ENCODE results near the gene RARRES2. TPM values are rescaled to one million over a fixed set of nuclear protein-coding genes. Genes with fewer than 3 reads are reported as not detected.

RARRES2 gene
- polyA plus RNA-seq, 1 donor (not counting 4 experiments of a cell fraction or from before 2014, with no cell fraction given): not detected

DNA sequence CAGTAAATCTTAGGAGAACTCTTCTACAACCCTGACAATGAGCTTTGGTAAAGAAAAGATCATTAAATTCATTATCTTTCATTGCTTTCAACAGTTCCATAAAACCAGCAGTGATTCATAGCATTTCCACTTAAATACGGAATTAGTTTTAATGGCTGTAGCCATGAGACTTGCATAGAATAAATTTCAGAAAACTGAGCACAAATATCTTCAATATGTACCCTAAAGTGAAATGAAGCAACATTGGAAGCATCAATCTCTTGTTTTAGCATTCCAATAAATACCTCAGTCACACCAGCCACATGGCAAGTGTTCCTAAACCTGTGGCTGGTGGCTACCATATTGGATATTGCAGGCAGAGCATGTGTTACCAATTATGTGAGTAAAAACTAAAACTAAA, 3.6 kb upstream of the RARRES2 start:
- Histone ChIP-seq H3K9me3 (ENCODE audit: control insufficient read depth, low read depth, low read length) (no peaks in the 10 kb centered on the region), H3K4me2 (ENCODE audit: control insufficient read depth, extremely low read depth, insufficient read depth, low read depth, low read length) (no peak overlapping the region), H2AFZ (ENCODE audit: control insufficient read depth, low read length) (no peak overlapping the region), H3K79me2 (ENCODE audit: control insufficient read depth, insufficient read depth, low read length) (no peaks in the 10 kb centered on the region), H4K20me1 (ENCODE audit: control insufficient read depth, extremely low read depth, insufficient read depth, low read length) (no peaks in the 10 kb centered on the region), H3K4me3 (ENCODE audit: control insufficient read depth in 2 of 3, extremely low read depth in 1 of 3, insufficient read depth in 2 of 3, low read depth in 1 of 3, low read length in 3 of 3) (no peak overlapping the region), H3K9me1 (ENCODE audit: control insufficient read depth, extremely low read depth, insufficient read depth, low read length) (no peaks in the 10 kb centered on the region), H3K36me3 (ENCODE audit: control insufficient read depth in 2 of 2, extremely low read depth in 1 of 2, insufficient read depth in 2 of 2, low read length in 2 of 2) (no peaks in the 10 kb centered on the region), H3K27me3 (ENCODE audit: control insufficient read depth, extremely low read depth, insufficient read depth, low read length) (peaks cover 42% of the 10 kb centered on the region), H3K9ac (ENCODE audit: control insufficient read depth, extremely low read depth, insufficient read depth, low read length) (no peak overlapping the region), H3K4me1 (ENCODE audit: control insufficient read depth, extremely low read depth, insufficient read depth, low read length) (no peaks in the 10 kb centered on the region), H3K27ac (ENCODE audit: control insufficient read depth, insufficient read depth, low read length) (no peak overlapping the region)
- no peak for DNase-seq (ENCODE audit: low read depth, low spot score)
- no peak for TF ChIP-seq EZH2 (IDR thresholded peaks at IDR 0.05; ENCODE audit: low read length)
- dilution Hi-C loops (cut with MboI; ENCODE audit: extremely low pct_ligation_motif_present, low sequenced_read_pairs): no loop called here
- no peak for FAIRE-seq

- H4K20me1 ChIP-seq (ENCODE audit: control insufficient read depth, extremely low read depth, insufficient read depth, low read length): no peaks in the 10 kb centered on the region
- H3K4me3 ChIP-seq (ENCODE audit: control insufficient read depth in 2 of 3, extremely low read depth in 1 of 3, insufficient read depth in 2 of 3, low read depth in 1 of 3, low read length in 3 of 3): no peak overlapping the region
- no peak overlapping the region for H2AFZ ChIP-seq (ENCODE audit: control insufficient read depth, low read length)
- FAIRE-seq: no peak
- no peak for DNase-seq (ENCODE audit: low read depth, low spot score)
- H3K27ac ChIP-seq (ENCODE audit: control insufficient read depth, insufficient read depth, low read length): no peak overlapping the region
- H3K9me3 ChIP-seq (ENCODE audit: control insufficient read depth, low read depth, low read length): no peaks in the 10 kb centered on the region
- dilution Hi-C loops (cut with MboI; ENCODE audit: extremely low pct_ligation_motif_present, low sequenced_read_pairs): no loop called here
- no peak overlapping the region for H3K9ac ChIP-seq (ENCODE audit: control insufficient read depth, extremely low read depth, insufficient read depth, low read length)
- TF ChIP-seq CTCF (optimal IDR thresholded peaks at IDR 0.05 in 1 of 3, IDR thresholded peaks at IDR 0.05 in 1 of 3, conservative IDR thresholded peaks at IDR 0.05 in 1 of 3; ENCODE audit: extremely low read depth in 1 of 3, insufficient read depth in 2 of 3, low read length in 3 of 3): no peak
- H3K4me2 ChIP-seq (ENCODE audit: control insufficient read depth, extremely low read depth, insufficient read depth, low read depth, low read length): no peak overlapping the region
- H3K79me2 ChIP-seq (ENCODE audit: control insufficient read depth, insufficient read depth, low read length): no peaks in the 10 kb centered on the region
- H3K27me3 ChIP-seq (ENCODE audit: control insufficient read depth, extremely low read depth, insufficient read depth, low read length): peaks cover 49% of the 10 kb centered on the region
- no peaks in the 10 kb centered on the region for H3K36me3 ChIP-seq (ENCODE audit: control insufficient read depth in 2 of 2, extremely low read depth in 1 of 2, insufficient read depth in 2 of 2, low read length in 2 of 2)
- no peaks in the 10 kb centered on the region for H3K4me1 ChIP-seq (ENCODE audit: control insufficient read depth, extremely low read depth, insufficient read depth, low read length)
- no peaks in the 10 kb centered on the region for H3K9me1 ChIP-seq (ENCODE audit: control insufficient read depth, extremely low read depth, insufficient read depth, low read length)
Observed at GRCh38 chr7:150344299-150344698, 2.9 kb upstream of the RARRES2 start.

DNA sequence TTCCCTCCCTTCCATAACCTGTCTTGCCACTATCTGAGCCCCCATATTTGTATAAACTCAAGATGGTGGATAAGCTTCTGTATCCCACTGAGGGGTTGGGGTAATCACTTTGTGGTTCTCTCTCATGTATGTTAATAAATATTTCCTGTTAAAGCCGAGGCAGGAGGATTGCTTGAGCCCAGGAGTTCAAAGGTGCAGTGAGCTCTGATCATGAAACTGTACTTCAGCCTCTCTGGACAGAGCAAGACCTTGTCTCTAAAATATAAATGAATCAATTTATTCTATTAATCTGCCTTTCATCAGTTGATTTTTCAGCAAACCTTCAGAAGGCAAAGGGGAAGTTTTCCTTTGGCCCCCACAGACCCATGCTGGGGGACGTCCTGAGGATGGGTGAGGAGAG, 1.8 kb upstream of the RARRES2 start:
- Histone ChIP-seq H2AFZ (ENCODE audit: control insufficient read depth, low read length) (no peak overlapping the region), H3K36me3 (ENCODE audit: control insufficient read depth in 2 of 2, extremely low read depth in 1 of 2, insufficient read depth in 2 of 2, low read length in 2 of 2) (no peaks in the 10 kb centered on the region), H4K20me1 (ENCODE audit: control insufficient read depth, extremely low read depth, insufficient read depth, low read length) (no peaks in the 10 kb centered on the region), H3K79me2 (ENCODE audit: control insufficient read depth, insufficient read depth, low read length) (no peaks in the 10 kb centered on the region), H3K9me1 (ENCODE audit: control insufficient read depth, extremely low read depth, insufficient read depth, low read length) (no peaks in the 10 kb centered on the region), H3K4me2 (ENCODE audit: control insufficient read depth, extremely low read depth, insufficient read depth, low read depth, low read length) (no peak overlapping the region), H3K9ac (ENCODE audit: control insufficient read depth, extremely low read depth, insufficient read depth, low read length) (no peak overlapping the region), H3K4me3 (ENCODE audit: control insufficient read depth in 2 of 3, extremely low read depth in 1 of 3, insufficient read depth in 2 of 3, low read depth in 1 of 3, low read length in 3 of 3) (no peak overlapping the region), H3K27me3 (ENCODE audit: control insufficient read depth, extremely low read depth, insufficient read depth, low read length) (peaks cover 50% of the 10 kb centered on the region), H3K9me3 (ENCODE audit: control insufficient read depth, low read depth, low read length) (no peaks in the 10 kb centered on the region), H3K27ac (ENCODE audit: control insufficient read depth, insufficient read depth, low read length) (no peak overlapping the region), H3K4me1 (ENCODE audit: control insufficient read depth, extremely low read depth, insufficient read depth, low read length) (no peaks in the 10 kb centered on the region)
- no peak for FAIRE-seq
- TF ChIP-seq CTCF (optimal IDR thresholded peaks at IDR 0.05 in 1 of 3, IDR thresholded peaks at IDR 0.05 in 1 of 3, conservative IDR thresholded peaks at IDR 0.05 in 1 of 3; ENCODE audit: extremely low read depth in 1 of 3, insufficient read depth in 2 of 3, low read length in 3 of 3) (no peak), EZH2 (IDR thresholded peaks at IDR 0.05; ENCODE audit: low read length) (no peak)
- dilution Hi-C loops (cut with MboI; ENCODE audit: extremely low pct_ligation_motif_present, low sequenced_read_pairs): no loop called here
- DNase-seq (ENCODE audit: low read depth, low spot score): no peak
